DOHH2 (cell line): ENCODE data around the gene EML4.

Source experiments
- H3F3A ChIP-seq: fragments of 200-600 bp; sonication (generic), shearing (Covaris generic); 2 replicates; pipeline ENCODE4 v1.6.0; 2016; ENCODE audit warnings: antibody characterized with exemption, mild to moderate bottlenecking; ENCODE audit not compliant: control insufficient read depth, insufficient read depth
- H3K27ac ChIP-seq: fragments of 200-600 bp; sonication (generic); 2 replicates; pipeline ENCODE4 v1.5.1; 2014; ENCODE audit warnings: low read depth, mild to moderate bottlenecking, low read length, moderate library complexity
- H3K27me3 ChIP-seq: fragments of 200-600 bp; sonication (generic); 2 replicates; pipeline ENCODE4 v1.6.1; 2014; ENCODE audit warnings: mild to moderate bottlenecking, low read length, mixed read lengths; ENCODE audit not compliant: control insufficient read depth
- H3K36me3 ChIP-seq: fragments of 200-600 bp; sonication (generic); 2 replicates; pipeline ENCODE4 v1.6.1; 2014; ENCODE audit warnings: mild to moderate bottlenecking, low read length, moderate library complexity, mixed read lengths; ENCODE audit not compliant: control insufficient read depth
- H3K4me1 ChIP-seq: fragments of 200-600 bp; sonication (generic); 2 replicates; pipeline ENCODE4 v1.6.1; 2014; ENCODE audit warnings: mild to moderate bottlenecking, low read length, mixed read lengths; ENCODE audit not compliant: control insufficient read depth
- H3K4me2 ChIP-seq: fragments of 200-600 bp; sonication (generic); 2 replicates; pipeline ENCODE4 v1.6.0; 2014; ENCODE audit warnings: mild to moderate bottlenecking, low read length, moderate library complexity
- H3K4me3 ChIP-seq: fragments of 200-600 bp; sonication (generic); 2 replicates; pipeline ENCODE4 v1.5.1; 2014; ENCODE audit warnings: mild to moderate bottlenecking, low read length, mixed read lengths
- H3K79me2 ChIP-seq: fragments of 200-600 bp; sonication (generic); 2 replicates; pipeline ENCODE4 v1.6.1; 2014; ENCODE audit warnings: mild to moderate bottlenecking, low read length, mixed read lengths; ENCODE audit not compliant: control insufficient read depth
- H3K9me2 ChIP-seq: fragments of 200-600 bp; sonication (generic); replicated peaks from 2 replicates; pipeline ENCODE4 v1.6.1; 2014; ENCODE audit warnings: mild to moderate bottlenecking, low read length, mixed read lengths; ENCODE audit not compliant: control insufficient read depth
- H3K9me3 ChIP-seq: fragments of 200-600 bp; sonication (generic); 2 replicates; pipeline ENCODE4 v1.6.1; 2014; ENCODE audit warnings: antibody characterized with exemption, low read length, mixed read lengths; ENCODE audit not compliant: control insufficient read depth, insufficient read depth
- H4K20me1 ChIP-seq: fragments of 200-600 bp; sonication (generic); 2 replicates; pipeline ENCODE4 v1.6.0; 2014; ENCODE audit warnings: low read depth, mild to moderate bottlenecking, antibody characterized with exemption, low read length, moderate library complexity; ENCODE audit not compliant: control insufficient read depth, insufficient read depth
- CTCF ChIP-seq: fragments of 200-600 bp; sonication (generic); IDR thresholded peaks from one replicate; pipeline ENCODE4 v1.5.1; 2014; ENCODE audit warnings: antibody characterized with exemption, mild to moderate bottlenecking, low read depth, low read length; ENCODE audit not compliant: poor library complexity, severe bottlenecking
- EZH2phosphoT487 ChIP-seq: fragments of 200-600 bp; sonication (generic); IDR thresholded peaks from 2 replicates; pipeline ENCODE4 v1.6.1; 2017; ENCODE audit warnings: borderline replicate concordance, mild to moderate bottlenecking, antibody characterized with exemption, low read length, moderate library complexity, mixed read lengths

EML4 gene

GRCh38 chr2:42337846-42338566 is 168.9 kb downstream of the EML4 start:
- Histone ChIP-seq H3K4me1 (no peaks in the 10 kb centered on the region), H3K4me2 (no peak overlapping the region), H3K79me2 (no peaks in the 10 kb centered on the region; the same call in 1 of the 2 replicates), H3K36me3 (peaks cover 26% of the 10 kb centered on the region), H3F3A (peaks cover 4% of the 10 kb centered on the region; the same call in 1 of the 2 replicates), H3K27ac (no peak overlapping the region), H3K4me3 (no peak overlapping the region), H3K9me2 (no peaks in the 10 kb centered on the region), H3K9me3 (no peaks in the 10 kb centered on the region), H4K20me1 (no peaks in the 10 kb centered on the region), H3K27me3 (no peaks in the 10 kb centered on the region)
- no peak for TF ChIP-seq EZH2phosphoT487
- TF ChIP-seq CTCF, result no peak

- Histone ChIP-seq H3K9me2 (no peaks in the 10 kb centered on the region), H3K36me3 (peaks cover 19% of the 10 kb centered on the region)
Observed at GRCh38 chr2:42338567-42339190, 169.5 kb downstream of the EML4 start.

GRCh38 chr2:42339191-42339912 is 170.2 kb downstream of the EML4 start:
- H3K4me2 ChIP-seq, result no peak overlapping the region
- H3F3A ChIP-seq, result peaks cover 4% of the 10 kb centered on the region; the same call in 1 of the 2 replicates
- no peaks in the 10 kb centered on the region for H4K20me1 ChIP-seq
- H3K9me3 ChIP-seq, result no peaks in the 10 kb centered on the region
- peaks cover 18% of the 10 kb centered on the region for H3K36me3 ChIP-seq
- no peaks in the 10 kb centered on the region for H3K4me1 ChIP-seq
- H3K79me2 ChIP-seq, result no peaks in the 10 kb centered on the region; the same call in none of the 2 replicates
- no peaks in the 10 kb centered on the region for H3K9me2 ChIP-seq
- H3K27me3 ChIP-seq, result no peaks in the 10 kb centered on the region
- H3K4me3 ChIP-seq, result no peak overlapping the region
- TF ChIP-seq CTCF (no peak), EZH2phosphoT487 (no peak)
- H3K27ac ChIP-seq, result no peak overlapping the region

More at GRCh38 chr2:42338567-42339190, 169.5 kb downstream of the EML4 start:
- Histone ChIP-seq H3F3A (peaks cover 4% of the 10 kb centered on the region; the same call in 1 of the 2 replicates), H3K4me2 (no peak overlapping the region), H3K27ac (no peak overlapping the region), H4K20me1 (no peaks in the 10 kb centered on the region), H3K9me3 (no peaks in the 10 kb centered on the region), H3K4me3 (no peak overlapping the region), H3K79me2 (no peaks in the 10 kb centered on the region; the same call in none of the 2 replicates), H3K4me1 (no peaks in the 10 kb centered on the region), H3K27me3 (no peaks in the 10 kb centered on the region)
- TF ChIP-seq EZH2phosphoT487 (no peak), CTCF (no peak)
